Neural progenitor cell (in vitro differentiated cells): ENCODE data around the gene CUL2. TPM values are rescaled to one million over a fixed set of nuclear protein-coding genes. Genes with fewer than 3 reads are reported as not detected.

Experiments used
- DNase-seq: peaks from one replicate; pipeline ENCODE4 v3.0.0-alpha.2; 2016; ENCODE audit warnings: low spot score
- H2AFZ ChIP-seq: fragments of 200-600 bp; sonication (generic); replicated peaks from 2 replicates; pipeline ENCODE4 v1.6.1; 2016; ENCODE audit warnings: antibody characterized with exemption
- H3F3A ChIP-seq: fragments of 200-600 bp; sonication (generic); 2 replicates; pipeline ENCODE4 v1.6.1; 2016; ENCODE audit warnings: antibody characterized with exemption, low read depth
- H3K27ac ChIP-seq: fragments of 200-600 bp; sonication (generic); 2 replicates; pipeline ENCODE4 v1.5.1; 2016; ENCODE audit warnings: mild to moderate bottlenecking
- H3K27me3 ChIP-seq: fragments of 200-600 bp; sonication (generic); 2 replicates; pipeline ENCODE4 v1.6.1; 2016; ENCODE audit warnings: mild to moderate bottlenecking, moderate library complexity
- H3K36me3 ChIP-seq: fragments of 200-600 bp; sonication (generic); 2 replicates; pipeline ENCODE4 v1.5.1; 2016
- H3K4me1 ChIP-seq: fragments of 200-600 bp; sonication (generic); 2 replicates; pipeline ENCODE4 v1.6.1; 2016; ENCODE audit warnings: mixed run types
- H3K4me2 ChIP-seq: fragments of 200-600 bp; sonication (generic); 2 replicates; pipeline ENCODE4 v1.6.1; 2016
- H3K4me3 ChIP-seq: fragments of 200-600 bp; sonication (generic); 2 replicates; pipeline ENCODE4 v1.5.1; 2016
- H3K79me2 ChIP-seq: fragments of 200-600 bp; sonication (generic); 2 replicates; pipeline ENCODE4 v1.6.1; 2016; ENCODE audit warnings: low read depth
- H3K9ac ChIP-seq: fragments of 200-600 bp; sonication (generic); 2 replicates; pipeline ENCODE4 v1.6.1; 2016
- H3K9me3 ChIP-seq: fragments of 200-600 bp; sonication (generic); 2 replicates; pipeline ENCODE4 v1.5.1; 2016; ENCODE audit warnings: low read depth
- H4K20me1 ChIP-seq: fragments of 200-600 bp; sonication (generic); 2 replicates; pipeline ENCODE4 v1.6.1; 2016; ENCODE audit warnings: low read depth
- H3K27ac Mint-ChIP-seq: 3 replicates; pipeline ENCODE4 v1.8.0; 2021; ENCODE audit warnings: mixed read lengths
- H3K27me3 Mint-ChIP-seq: 2 replicates; pipeline ENCODE4 v1.8.0; 2022; ENCODE audit warnings: low read depth, mild to moderate bottlenecking, inconsistent platforms, moderate library complexity, mixed read lengths; ENCODE audit not compliant: insufficient read depth
- H3K36me3 Mint-ChIP-seq: 3 replicates; pipeline ENCODE4 v1.8.0; 2021; ENCODE audit warnings: mixed read lengths
- H3K4me1 Mint-ChIP-seq: 3 replicates; pipeline ENCODE4 v1.8.0; 2021; ENCODE audit warnings: mixed read lengths
- H3K4me3 Mint-ChIP-seq: 3 replicates; pipeline ENCODE4 v1.8.0; 2021; ENCODE audit warnings: mild to moderate bottlenecking, moderate library complexity, mixed read lengths
- H3K9me3 Mint-ChIP-seq: 3 replicates; pipeline ENCODE4 v1.8.0; 2020; ENCODE audit warnings: mixed read lengths
- CTCF ChIP-seq: fragments of 200-600 bp; sonication (generic); IDR thresholded peaks from 2 replicates; pipeline ENCODE4 v1.5.1; 2017; ENCODE audit warnings: antibody characterized with exemption, mild to moderate bottlenecking
- EZH2 ChIP-seq: fragments of 200-600 bp; sonication (generic); IDR thresholded peaks from 2 replicates; pipeline ENCODE4 v1.6.1; 2017; ENCODE audit warnings: antibody characterized with exemption, mild to moderate bottlenecking, moderate library complexity
- EZH2phosphoT487 ChIP-seq: fragments of 200-600 bp; sonication (generic); IDR thresholded peaks from 2 replicates; pipeline ENCODE4 v1.6.1; 2017; ENCODE audit warnings: antibody characterized with exemption
- total RNA-seq: library from RNA; depleted of rRNA; stranded (reverse); fragments of >200 nt; gene quantifications from 2 replicates; pipeline ENCODE4 v1.2.3, GENCODE V29; 2015; ENCODE audit warnings: low replicate concordance

The CUL2 gene
- total RNA-seq, result 29.7 and 40.3 TPM in 2 replicates

- H3K4me2 ChIP-seq, result peak within 1 kb of the TSS; percentile 75
- peak; percentile 90 for DNase-seq
- no peaks in the 10 kb centered on the region for H3K9me3 ChIP-seq
- peaks cover 5% of the 10 kb centered on the region for H3K9me3 Mint-ChIP-seq
- no peaks in the 10 kb centered on the region for H3K27me3 ChIP-seq
- no peak for TF ChIP-seq CTCF
- no peak for TF ChIP-seq EZH2phosphoT487
- TF ChIP-seq EZH2, result no peak
- H3K36me3 ChIP-seq, result no peaks in the 10 kb centered on the region
- peaks cover 4% of the 10 kb centered on the region for H3K27me3 Mint-ChIP-seq
- H3K4me3 Mint-ChIP-seq, result peak within 1 kb of the TSS; percentile 97
- peak within 1 kb of the TSS; percentile 98 for H3K27ac Mint-ChIP-seq
- peaks cover 47% of the 10 kb centered on the region for H3K79me2 ChIP-seq
- peak within 1 kb of the TSS; percentile 71 for H3K9ac ChIP-seq
- H3F3A ChIP-seq, result no peaks in the 10 kb centered on the region
- peaks cover 6% of the 10 kb centered on the region for H4K20me1 ChIP-seq
- peaks cover 15% of the 10 kb centered on the region for H3K36me3 Mint-ChIP-seq
- H3K4me3 ChIP-seq, result peak within 1 kb of the TSS; percentile 80
- H3K27ac ChIP-seq, result peak within 1 kb of the TSS; percentile 69
- H3K4me1 Mint-ChIP-seq, result peaks cover 20% of the 10 kb centered on the region
- peaks cover 8% of the 10 kb centered on the region for H3K4me1 ChIP-seq
- H2AFZ ChIP-seq, result peak within 1 kb of the TSS; percentile 81
Measured at GRCh38 chr10:35090162-35090954, at the start of gene CUL2. Gene CUL2, minus strand, starts transcription at chr10:35090341. Its CDS starts 19,024 bp downstream, at chr10:35071317.

DNA sequence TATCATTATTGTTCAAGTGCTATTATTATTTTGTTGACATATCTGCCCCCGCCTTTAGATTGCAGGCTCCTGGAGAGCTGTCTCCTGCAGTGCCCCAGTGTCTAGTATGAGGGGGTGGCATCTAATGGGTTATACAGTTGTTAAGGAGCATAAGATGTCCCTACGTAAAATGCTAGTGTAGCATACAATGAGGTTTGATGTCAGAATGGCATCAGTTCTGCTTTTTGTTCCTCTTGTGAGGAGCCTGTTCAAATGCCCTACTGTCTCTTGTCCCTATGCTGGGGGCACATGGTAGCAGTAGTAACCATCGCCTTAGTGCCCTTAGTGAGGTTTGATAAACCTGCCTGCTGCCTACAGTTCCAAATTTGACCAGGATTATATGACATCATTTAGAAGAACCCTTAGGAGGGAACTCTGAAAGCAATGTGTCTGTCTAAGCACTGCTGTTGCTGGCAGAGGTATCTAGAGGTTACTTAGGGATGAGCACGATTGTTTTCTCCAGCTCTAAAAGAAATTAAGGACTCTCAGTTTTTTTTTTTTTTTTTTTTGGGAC is 46.2 kb upstream of the CUL2 start:
- H3K9ac ChIP-seq, result no peak overlapping the region
- no peak for DNase-seq
- H3K36me3 ChIP-seq, result peaks cover 2% of the 10 kb centered on the region
- H3K4me1 Mint-ChIP-seq, result peaks cover 6% of the 10 kb centered on the region
- H3K4me2 ChIP-seq, result no peak overlapping the region
- no peaks in the 10 kb centered on the region for H3K9me3 ChIP-seq
- no peaks in the 10 kb centered on the region for H3K27me3 ChIP-seq
- H3K4me3 ChIP-seq, result no peak overlapping the region
- H3K9me3 Mint-ChIP-seq, result no peaks in the 10 kb centered on the region
- H3K79me2 ChIP-seq, result peaks cover 63% of the 10 kb centered on the region
- peak overlapping the region; percentile 83 for H3K27ac Mint-ChIP-seq
- H2AFZ ChIP-seq, result no peak overlapping the region
- no peaks in the 10 kb centered on the region for H3F3A ChIP-seq
- TF ChIP-seq EZH2phosphoT487 (no peak), EZH2 (no peak), CTCF (no peak)
- H3K27ac ChIP-seq, result no peak overlapping the region
- H3K4me3 Mint-ChIP-seq, result no peak overlapping the region
- no peaks in the 10 kb centered on the region for H3K27me3 Mint-ChIP-seq
- no peaks in the 10 kb centered on the region for H3K4me1 ChIP-seq
- H3K36me3 Mint-ChIP-seq, result no peaks in the 10 kb centered on the region
- H4K20me1 ChIP-seq, result peaks cover 21% of the 10 kb centered on the region

DNA sequence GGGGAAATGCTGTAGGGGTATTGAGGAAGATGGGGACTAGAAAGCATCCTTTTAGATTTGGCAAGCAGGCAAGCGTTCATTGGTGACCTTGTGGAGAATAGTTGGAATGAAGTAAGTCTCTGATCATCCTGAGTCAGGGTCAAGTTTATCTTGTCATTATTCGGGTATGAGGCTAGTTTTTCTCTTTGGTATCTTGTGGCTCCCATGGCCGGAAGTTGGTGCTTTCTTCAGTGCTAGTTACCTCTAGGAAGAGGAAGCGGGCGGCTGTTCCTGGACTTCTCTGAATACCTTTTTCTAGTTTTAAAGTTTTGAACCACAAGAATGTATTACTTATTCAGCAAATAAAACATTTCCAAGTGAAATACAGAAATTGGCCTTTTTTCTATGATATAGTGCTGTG is 45.7 kb upstream of the CUL2 start:
- Mint-ChIP-seq H3K27ac (no peak overlapping the region), H3K4me1 (peaks cover 8% of the 10 kb centered on the region), H3K9me3 (no peaks in the 10 kb centered on the region), H3K36me3 (no peaks in the 10 kb centered on the region), H3K27me3 (no peaks in the 10 kb centered on the region), H3K4me3 (no peak overlapping the region)
- no peak for DNase-seq
- H3K4me2 ChIP-seq, result no peak overlapping the region
- no peak overlapping the region for H3K4me3 ChIP-seq
- no peaks in the 10 kb centered on the region for H3K9me3 ChIP-seq
- no peak overlapping the region for H2AFZ ChIP-seq
- H3K79me2 ChIP-seq, result peaks cover 67% of the 10 kb centered on the region
- H3K4me1 ChIP-seq, result no peaks in the 10 kb centered on the region
- no peak overlapping the region for H3K9ac ChIP-seq
- no peak overlapping the region for H3K27ac ChIP-seq
- no peaks in the 10 kb centered on the region for H3F3A ChIP-seq
- H3K36me3 ChIP-seq, result peaks cover 3% of the 10 kb centered on the region
- TF ChIP-seq EZH2, result no peak
- H3K27me3 ChIP-seq, result no peaks in the 10 kb centered on the region
- H4K20me1 ChIP-seq, result peaks cover 21% of the 10 kb centered on the region

- Histone ChIP-seq H3K4me2 (no peak overlapping the region), H3K27ac (no peak overlapping the region), H3K79me2 (peaks cover 71% of the 10 kb centered on the region), H3F3A (no peaks in the 10 kb centered on the region), H3K36me3 (peaks cover 3% of the 10 kb centered on the region), H3K4me3 (no peak overlapping the region), H4K20me1 (peaks cover 21% of the 10 kb centered on the region), H3K27me3 (no peaks in the 10 kb centered on the region), H3K9me3 (no peaks in the 10 kb centered on the region), H3K4me1 (peaks cover 4% of the 10 kb centered on the region), H3K9ac (no peak overlapping the region), H2AFZ (no peak overlapping the region)
- DNase-seq, result no peak
- peaks cover 2% of the 10 kb centered on the region for H3K36me3 Mint-ChIP-seq
- TF ChIP-seq EZH2 (no peak), CTCF (no peak), EZH2phosphoT487 (no peak)
- H3K27me3 Mint-ChIP-seq, result peaks cover 3% of the 10 kb centered on the region
- no peak overlapping the region for H3K4me3 Mint-ChIP-seq
- no peak overlapping the region for H3K27ac Mint-ChIP-seq
- no peaks in the 10 kb centered on the region for H3K9me3 Mint-ChIP-seq
- H3K4me1 Mint-ChIP-seq, result peaks cover 19% of the 10 kb centered on the region
Measured at GRCh38 chr10:35133586-35133985, 43.4 kb upstream of the CUL2 start.
